Activated naive CD4-positive, alpha-beta T cell treated with anti-CD3 and anti-CD28 coated beads, Interleukin-2, amount 50 U/mL, for 72 hours (primary cell): Measurements from ENCODE around the gene USH2A. TPM values are rescaled to one million over a fixed set of nuclear protein-coding genes. Genes with fewer than 3 reads are reported as not detected.

Experiments
- ATAC-seq, 2 donors: fragments of 150-1000 bp; cut with Tn5 transposase; 2 replicates each; pipeline ENCODE4 v1.10.0; 2021; ENCODE audit warnings: mild to moderate bottlenecking in 2 of 2, moderate library complexity in 2 of 2
- DNase-seq, 2 donors: peaks; one replicate each; pipeline ENCODE4 v3.0.0; 2021 to 2022; ENCODE audit warnings: low spot score in 2 of 2
- H3K27ac Mint-ChIP-seq, 2 donors: one replicate each; pipeline ENCODE4 v1.8.0; 2022; ENCODE audit warnings: mild to moderate bottlenecking in 2 of 2, mixed read lengths in 2 of 2
- H3K36me3 Mint-ChIP-seq, 2 donors: one replicate each; pipeline ENCODE4 v1.8.0; 2022; ENCODE audit warnings: mixed read lengths in 2 of 2
- H3K9me3 Mint-ChIP-seq, 2 donors: one replicate each; pipeline ENCODE4 v1.8.0; 2022; ENCODE audit warnings: mixed read lengths in 2 of 2
- total RNA-seq, 2 donors: library from RNA; stranded (reverse); gene quantifications; one replicate each; pipeline ENCODE4 v1.2.3, GENCODE V29; 2022

USH2A gene
- total RNA-seq, 2 donors from 2014 or later, result not detected

GRCh38 chr1:215767761-215768160 lies 655.5 kb downstream of the USH2A start:
- Mint-ChIP-seq H3K27ac (no peak overlapping the region), H3K36me3 (peaks cover 0 to 5% of the 10 kb centered on the region in 2 donors), H3K9me3 (peaks cover 12 to 25% of the 10 kb centered on the region in 2 donors)
- DNase-seq, result no peak
- no peak for ATAC-seq

GRCh38 chr1:215766521-215766920 lies 656.7 kb downstream of the USH2A start:
- no peak for DNase-seq
- Mint-ChIP-seq H3K9me3 (peaks cover 8 to 22% of the 10 kb centered on the region in 2 donors), H3K36me3 (peaks cover 0 to 5% of the 10 kb centered on the region in 2 donors), H3K27ac (no peak overlapping the region)
- ATAC-seq, result no peak

GRCh38 chr1:215765833-215766232 lies 657.4 kb downstream of the USH2A start:
- Mint-ChIP-seq H3K27ac (no peak overlapping the region), H3K36me3 (peaks cover 0 to 5% of the 10 kb centered on the region in 2 donors), H3K9me3 (peaks cover 8 to 22% of the 10 kb centered on the region in 2 donors)
- ATAC-seq (no peak), DNase-seq (no peak)

GRCh38 chr1:215761446-215761845 lies 661.8 kb downstream of the USH2A start:
- Mint-ChIP-seq H3K36me3 (peaks cover 0 to 5% of the 10 kb centered on the region in 2 donors), H3K9me3 (peaks cover 18 to 19% of the 10 kb centered on the region in 2 donors), H3K27ac (no peak overlapping the region)
- no peak for DNase-seq
- no peak for ATAC-seq

- Mint-ChIP-seq H3K27ac (no peak overlapping the region), H3K36me3 (no peaks in the 10 kb centered on the region), H3K9me3 (peaks cover 0 to 4% of the 10 kb centered on the region in 2 donors)
- ATAC-seq (no peak), DNase-seq (no peak)
These were observed 669.1 kb downstream of the USH2A start for GRCh38 chr1:215754112-215754511.

- no peak for ATAC-seq
- Mint-ChIP-seq H3K27ac (no peak overlapping the region), H3K9me3 (no peaks in the 10 kb centered on the region)
These were observed 673.8 kb downstream of the USH2A start for GRCh38 chr1:215749414-215749813.

GRCh38 chr1:215748431-215748830 lies 674.8 kb downstream of the USH2A start:
- H3K9me3 Mint-ChIP-seq, result no peaks in the 10 kb centered on the region
- H3K27ac Mint-ChIP-seq, result no peak overlapping the region
- ATAC-seq (no peak), DNase-seq (no peak)
- H3K36me3 Mint-ChIP-seq, result no peaks in the 10 kb centered on the region

More at GRCh38 chr1:215749414-215749813, 673.8 kb downstream of the USH2A start:
- no peaks in the 10 kb centered on the region for H3K36me3 Mint-ChIP-seq
- no peak for DNase-seq

GRCh38 chr1:215744419-215744818 lies 678.8 kb downstream of the USH2A start:
- DNase-seq, result no peak
- H3K27ac Mint-ChIP-seq, result no peak overlapping the region
- no peaks in the 10 kb centered on the region for H3K36me3 Mint-ChIP-seq
- H3K9me3 Mint-ChIP-seq, result peaks cover 0 to 4% of the 10 kb centered on the region in 2 donors
- ATAC-seq, result no peak

GRCh38 chr1:215739025-215739424 lies 684.2 kb downstream of the USH2A start:
- Mint-ChIP-seq H3K36me3 (no peaks in the 10 kb centered on the region), H3K9me3 (peaks cover 9 to 13% of the 10 kb centered on the region in 2 donors), H3K27ac (no peak overlapping the region)
- ATAC-seq, result no peak
- DNase-seq, result no peak

GRCh38 chr1:215731699-215732098 lies 691.5 kb downstream of the USH2A start:
- Mint-ChIP-seq H3K27ac (no peak overlapping the region), H3K9me3 (peaks cover 13% of the 10 kb centered on the region in 2 donors)
- no peak for ATAC-seq

GRCh38 chr1:215730600-215730999 lies 692.6 kb downstream of the USH2A start:
- Mint-ChIP-seq H3K36me3 (no peaks in the 10 kb centered on the region), H3K27ac (no peak overlapping the region), H3K9me3 (peaks cover 13% of the 10 kb centered on the region in 2 donors)
- no peak for ATAC-seq
- DNase-seq, result no peak

More at GRCh38 chr1:215731699-215732098, 691.5 kb downstream of the USH2A start:
- H3K36me3 Mint-ChIP-seq, result no peaks in the 10 kb centered on the region
- DNase-seq, result no peak

- Mint-ChIP-seq H3K27ac (no peak overlapping the region), H3K36me3 (no peaks in the 10 kb centered on the region), H3K9me3 (peaks cover 4 to 7% of the 10 kb centered on the region in 2 donors)
- no peak for ATAC-seq
- no peak for DNase-seq
These were observed 695.1 kb downstream of the USH2A start for GRCh38 chr1:215728169-215728568.

- Mint-ChIP-seq H3K27ac (no peak overlapping the region), H3K36me3 (no peaks in the 10 kb centered on the region), H3K9me3 (peaks cover 0 to 11% of the 10 kb centered on the region in 2 donors)
- DNase-seq (no peak), ATAC-seq (no peak)
These were observed 703.1 kb downstream of the USH2A start for GRCh38 chr1:215720126-215720525.

GRCh38 chr1:215719552-215719951 lies 703.7 kb downstream of the USH2A start:
- DNase-seq, result no peak
- Mint-ChIP-seq H3K27ac (no peak overlapping the region), H3K9me3 (peaks cover 0 to 11% of the 10 kb centered on the region in 2 donors), H3K36me3 (no peaks in the 10 kb centered on the region)
- no peak for ATAC-seq

- H3K36me3 Mint-ChIP-seq, result no peaks in the 10 kb centered on the region
- DNase-seq, result no peak
- H3K27ac Mint-ChIP-seq, result no peak overlapping the region
- H3K9me3 Mint-ChIP-seq, result peaks cover 0 to 8% of the 10 kb centered on the region in 2 donors
- no peak for ATAC-seq
These were observed 704.5 kb downstream of the USH2A start for GRCh38 chr1:215718575-215719287.

- ATAC-seq (no peak), DNase-seq (no peak)
- no peaks in the 10 kb centered on the region for H3K36me3 Mint-ChIP-seq
These were observed 705.4 kb downstream of the USH2A start for GRCh38 chr1:215717677-215718426.

GRCh38 chr1:215710899-215711225 lies 712.4 kb downstream of the USH2A start:
- no peak for ATAC-seq
- Mint-ChIP-seq H3K36me3 (no peaks in the 10 kb centered on the region), H3K27ac (no peak overlapping the region), H3K9me3 (no peaks in the 10 kb centered on the region)
- DNase-seq, result no peak

More at GRCh38 chr1:215717677-215718426, 705.4 kb downstream of the USH2A start:
- no peak overlapping the region for H3K27ac Mint-ChIP-seq
- H3K9me3 Mint-ChIP-seq, result peaks cover 0 to 8% of the 10 kb centered on the region in 2 donors
